ENCODE data around the gene OR1K1. TPM values are rescaled to one million over a fixed set of nuclear protein-coding genes. Genes with fewer than 3 reads are reported as not detected.
"Not testable (repeated sequence)": the region's sequence is repeated elsewhere in the genome, so short reads cannot be mapped to it uniquely, and the experiment has no call there.

Gene OR1K1
- total RNA-seq, 1 experiment from 2014 or later = not detected

DNA sequence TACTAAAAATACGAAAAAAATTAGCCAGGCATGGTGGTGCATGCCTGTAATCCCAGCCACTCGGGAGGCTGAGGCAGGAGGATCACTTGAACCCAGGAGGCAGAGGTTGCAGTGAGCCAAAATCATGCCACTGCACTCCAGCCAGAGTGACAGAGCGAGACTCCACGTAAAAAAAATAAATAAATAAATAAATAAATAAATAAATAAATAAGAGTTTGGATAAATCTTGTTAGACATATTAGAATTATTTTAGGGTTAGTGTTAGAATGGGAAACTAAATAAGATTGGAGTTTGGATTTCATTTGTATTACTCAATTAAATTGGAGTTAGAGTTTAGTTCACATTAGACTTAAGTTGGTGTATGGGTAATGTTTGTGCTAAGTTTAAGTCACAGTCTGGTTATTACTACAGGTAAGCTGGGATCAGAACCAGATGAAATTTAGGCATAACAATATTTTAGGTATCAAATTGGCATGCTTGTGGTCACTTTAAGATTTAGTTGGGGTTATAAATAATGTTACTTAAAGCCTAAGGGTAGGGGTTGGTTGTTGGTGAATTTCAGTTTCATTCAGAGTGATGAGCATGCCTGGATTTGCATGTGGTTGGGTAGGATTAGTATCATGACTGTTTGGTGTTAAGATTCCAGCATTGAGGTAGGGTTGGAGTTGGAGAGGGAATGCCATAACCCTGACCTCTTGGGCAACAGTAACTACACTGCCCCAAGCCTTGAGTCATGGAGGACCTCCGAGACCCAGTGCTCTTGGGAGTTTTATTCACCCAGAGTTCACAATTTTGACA, 7.9 kb upstream of the OR1K1 start:
- Histone ChIP-seq H3K4me1 (replicated peaks) (no peaks in the 10 kb centered on the region), H3K9me3 (replicated peaks) (no peaks in the 10 kb centered on the region), H3K27ac (no peak overlapping the region), H3K36me3 (no peaks in the 10 kb centered on the region), H3K27me3 (replicated peaks) (no peaks in the 10 kb centered on the region), H3K4me3 (no peak overlapping the region)
- DNase-seq (ENCODE audit: low read depth in 1 of 2, low spot score in 2 of 2) = no peak

- Histone ChIP-seq H3K27me3 (replicated peaks) (no peaks in the 10 kb centered on the region), H3K27ac (no peak overlapping the region), H3K4me3 (no peak overlapping the region), H3K9me3 (replicated peaks) (no peaks in the 10 kb centered on the region), H3K36me3 (no peaks in the 10 kb centered on the region), H3K4me1 (replicated peaks) (no peaks in the 10 kb centered on the region)
- DNase-seq (ENCODE audit: low read depth in 1 of 2, low spot score in 2 of 2) = no peak
Measured at GRCh38 chr9:122797316-122798063, 2.4 kb upstream of the OR1K1 start.

- Histone ChIP-seq H3K27ac (no peak overlapping the region), H3K36me3 (no peaks in the 10 kb centered on the region), H3K27me3 (replicated peaks) (no peaks in the 10 kb centered on the region), H3K4me1 (replicated peaks) (no peaks in the 10 kb centered on the region), H3K9me3 (replicated peaks) (no peaks in the 10 kb centered on the region; the same call in 1 of the 2 replicates), H3K4me3 (no peak overlapping the region)
- DNase-seq (ENCODE audit: low read depth in 1 of 2, low spot score in 2 of 2) = no peak
Measured at GRCh38 chr9:122806661-122807060, 6.7 kb downstream of the OR1K1 start.

DNA sequence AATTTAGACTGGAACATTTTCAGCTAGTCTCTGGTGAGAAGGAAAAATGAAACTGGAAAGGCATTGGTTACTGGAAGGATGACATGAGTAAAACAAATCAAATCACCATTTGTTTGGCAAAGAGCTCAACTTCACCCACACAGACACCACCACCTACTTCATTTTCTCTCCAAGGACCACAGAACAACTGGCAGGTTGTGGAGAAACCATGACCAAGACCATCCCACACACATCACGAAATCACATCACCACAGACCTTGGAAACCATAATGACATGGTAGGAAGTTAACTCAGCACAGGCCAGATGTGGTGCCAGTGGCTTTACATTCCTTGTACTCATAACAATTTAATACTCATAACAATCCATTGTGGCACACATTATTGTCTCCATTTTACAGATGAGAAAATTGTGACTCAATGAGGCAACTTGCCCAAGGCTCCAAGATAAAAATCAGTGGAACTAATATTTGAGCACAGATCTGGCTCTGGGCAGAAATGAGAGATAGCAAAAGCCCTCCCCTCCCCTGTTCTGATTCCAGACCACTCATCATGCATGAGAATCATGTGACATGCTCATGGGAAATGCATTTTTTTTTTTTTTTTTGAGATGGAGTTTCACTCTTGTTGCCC, 7.5 kb downstream of the OR1K1 start:
- Histone ChIP-seq H3K4me1 (replicated peaks) (no peaks in the 10 kb centered on the region), H3K4me3 (no peak overlapping the region), H3K27me3 (replicated peaks) (no peaks in the 10 kb centered on the region), H3K36me3 (no peaks in the 10 kb centered on the region), H3K9me3 (replicated peaks) (no peaks in the 10 kb centered on the region; the same call in 1 of the 2 replicates), H3K27ac (no peak overlapping the region)
- no peak for DNase-seq (ENCODE audit: low read depth in 1 of 2, low spot score in 2 of 2)

DNA sequence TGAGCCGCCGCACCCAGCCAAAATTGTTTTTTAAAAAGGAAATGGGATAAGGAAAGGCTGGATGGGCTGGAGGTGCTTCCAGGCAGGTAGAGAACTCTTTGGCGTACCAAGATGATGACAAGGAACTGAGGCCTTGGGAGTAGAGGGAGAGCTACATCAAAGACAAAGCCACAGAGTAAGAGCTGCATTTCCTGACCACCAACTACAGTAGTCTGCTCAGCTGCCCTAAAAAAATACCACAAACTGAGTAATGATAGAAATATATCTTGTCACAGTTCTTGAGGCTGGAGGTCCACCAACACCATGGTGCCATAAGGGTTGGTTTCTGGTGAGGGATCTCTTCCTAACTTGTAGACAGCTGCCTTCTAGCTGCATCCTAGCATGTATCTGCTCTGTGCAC, 8.2 kb downstream of the OR1K1 start:
- no peak overlapping the region for H3K27ac ChIP-seq
- no peak for DNase-seq (ENCODE audit: low read depth in 1 of 2, low spot score in 2 of 2)
- no peaks in the 10 kb centered on the region; the same call in 1 of the 2 replicates for H3K9me3 ChIP-seq (replicated peaks)
- H3K36me3 ChIP-seq = no peaks in the 10 kb centered on the region
- no peaks in the 10 kb centered on the region for H3K27me3 ChIP-seq (replicated peaks)
- no peak overlapping the region for H3K4me3 ChIP-seq
- no peaks in the 10 kb centered on the region for H3K4me1 ChIP-seq (replicated peaks)

- H3K4me3 ChIP-seq; DNase-seq (ENCODE audit: low read depth in 1 of 2, low spot score in 2 of 2); H3K36me3 ChIP-seq; H3K27ac ChIP-seq; H3K27me3 ChIP-seq (replicated peaks); H3K4me1 ChIP-seq (replicated peaks); H3K9me3 ChIP-seq (replicated peaks): not testable (repeated sequence)
Measured at GRCh38 chr9:122809261-122809660, 9.3 kb downstream of the OR1K1 start.

GRCh38 chr9:122810306-122810946, 10.5 kb downstream of the OR1K1 start:
- Histone ChIP-seq H3K27ac (no peak overlapping the region), H3K36me3 (no peaks in the 10 kb centered on the region), H3K27me3 (replicated peaks) (no peaks in the 10 kb centered on the region), H3K9me3 (replicated peaks) (no peaks in the 10 kb centered on the region; the same call in 1 of the 2 replicates), H3K4me3 (no peak overlapping the region), H3K4me1 (replicated peaks) (no peaks in the 10 kb centered on the region)
- DNase-seq (ENCODE audit: low read depth in 1 of 2, low spot score in 2 of 2) = peak in 1 of 2 experiments; percentile 46

DNA sequence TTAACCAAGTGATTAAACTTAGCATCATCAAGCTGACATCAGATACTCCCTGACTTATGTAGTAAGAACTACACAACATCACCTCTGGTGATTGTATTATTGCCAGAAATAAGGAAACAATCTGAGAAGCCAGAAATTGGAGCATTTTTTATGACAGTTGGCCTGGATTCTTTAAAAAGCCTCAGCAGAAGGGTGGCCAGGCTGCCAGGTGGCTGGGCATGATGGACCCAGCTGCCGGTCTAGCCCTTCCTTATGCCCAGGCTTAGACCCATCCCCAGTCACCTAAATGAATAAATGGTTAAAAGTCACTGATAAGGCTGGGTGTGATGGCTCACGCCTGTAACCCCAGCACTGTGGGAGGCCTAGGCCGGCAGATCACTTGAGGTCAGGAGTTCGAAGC, 12.8 kb downstream of the OR1K1 start:
- DNase-seq (ENCODE audit: low read depth in 1 of 2, low spot score in 2 of 2) = no peak
- no peak overlapping the region for H3K4me3 ChIP-seq
- peaks cover 9% of the 10 kb centered on the region for H3K36me3 ChIP-seq
- H3K27me3 ChIP-seq (replicated peaks) = no peaks in the 10 kb centered on the region
- no peaks in the 10 kb centered on the region for H3K4me1 ChIP-seq (replicated peaks)
- no peaks in the 10 kb centered on the region for H3K9me3 ChIP-seq (replicated peaks)
- no peak overlapping the region for H3K27ac ChIP-seq

DNA sequence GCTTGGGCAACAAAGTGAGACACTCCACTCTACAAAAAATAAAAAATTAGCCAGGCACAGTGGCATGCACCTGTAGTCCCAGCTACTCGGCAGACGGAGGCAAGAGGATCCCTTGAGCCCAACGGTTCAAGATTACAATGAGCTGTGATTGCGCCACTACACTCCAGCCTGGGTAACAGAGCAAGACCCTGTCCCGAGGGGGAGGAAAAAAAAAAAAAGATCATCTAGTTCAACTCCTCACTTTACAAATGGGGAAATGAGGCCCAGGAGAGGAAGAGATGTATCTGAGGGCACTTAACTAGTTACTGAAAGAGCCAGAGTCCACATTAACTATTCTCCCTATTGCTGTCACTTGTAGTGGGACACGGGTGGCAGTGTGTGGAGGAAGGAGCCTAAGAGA, 14.6 kb downstream of the OR1K1 start:
- H3K4me1 ChIP-seq (replicated peaks) = peaks cover 7% of the 10 kb centered on the region
- H3K4me3 ChIP-seq = no peak overlapping the region
- no peak for DNase-seq (ENCODE audit: low read depth in 1 of 2, low spot score in 2 of 2)
- no peak overlapping the region for H3K27ac ChIP-seq
- H3K36me3 ChIP-seq = peaks cover 12% of the 10 kb centered on the region
- H3K9me3 ChIP-seq (replicated peaks) = no peaks in the 10 kb centered on the region
- H3K27me3 ChIP-seq (replicated peaks) = no peaks in the 10 kb centered on the region

- H3K27me3 ChIP-seq (replicated peaks) = no peaks in the 10 kb centered on the region
- H3K4me3 ChIP-seq = no peak overlapping the region
- no peaks in the 10 kb centered on the region for H3K9me3 ChIP-seq (replicated peaks)
- H3K27ac ChIP-seq = no peak overlapping the region
- DNase-seq (ENCODE audit: low read depth in 1 of 2, low spot score in 2 of 2) = no peak
- peaks cover 15% of the 10 kb centered on the region for H3K4me1 ChIP-seq (replicated peaks)
- H3K36me3 ChIP-seq = peaks cover 20% of the 10 kb centered on the region
Measured at GRCh38 chr9:122815544-122815943, 15.6 kb downstream of the OR1K1 start.

DNA sequence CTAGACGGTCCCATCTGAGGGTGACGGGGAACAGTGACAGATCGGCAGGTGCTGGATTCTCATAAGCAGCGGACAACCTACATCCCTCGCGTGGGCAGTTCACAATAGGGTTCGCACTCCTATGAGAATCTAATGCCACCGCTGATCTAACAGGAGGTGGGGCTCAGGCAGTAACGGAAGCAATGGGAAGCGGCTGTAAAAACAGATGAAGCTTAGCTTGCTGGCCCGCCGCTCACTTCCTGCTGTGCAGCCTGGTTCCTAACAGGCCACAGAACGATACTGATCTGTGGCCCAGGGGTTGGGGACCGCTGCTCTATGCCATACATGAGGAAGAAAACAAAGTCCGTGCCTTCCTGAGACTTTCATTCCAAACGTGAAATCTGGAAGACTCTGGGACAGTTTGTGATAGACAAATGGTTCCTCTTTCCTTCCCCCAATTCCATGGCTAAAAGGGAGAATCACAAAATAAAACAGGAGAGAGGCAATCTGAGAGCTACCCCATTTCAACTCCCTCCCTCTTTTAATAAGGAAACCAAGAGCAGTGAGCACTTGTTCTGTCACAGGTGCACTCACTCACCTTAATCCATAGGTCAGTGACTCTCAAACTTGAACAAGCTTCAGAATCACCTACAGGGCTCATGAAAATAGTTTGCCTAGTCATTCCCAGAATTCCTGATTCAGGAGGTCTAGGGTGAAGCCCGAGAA, 16.4 kb downstream of the OR1K1 start:
- H3K4me3 ChIP-seq = no peak overlapping the region

DNA sequence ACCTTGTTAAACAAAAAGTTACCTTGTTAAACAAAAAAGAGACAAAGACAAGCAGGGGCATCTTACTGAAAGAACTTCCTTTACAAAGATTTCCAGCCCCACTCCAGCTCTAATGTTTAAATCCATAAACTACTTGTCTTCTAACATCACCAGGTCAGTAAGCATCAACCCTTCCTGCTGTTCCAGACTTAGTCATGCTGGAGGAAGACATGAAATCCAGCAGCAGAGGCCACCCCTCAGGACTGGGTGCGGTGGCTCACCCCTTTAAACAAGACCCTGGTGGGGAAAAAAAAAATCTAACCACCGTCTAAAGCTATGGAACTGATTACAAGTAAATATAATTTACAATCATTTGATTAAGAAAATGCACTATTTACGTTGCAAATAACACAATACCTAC, 19.4 kb downstream of the OR1K1 start:
- peak overlapping the region; percentile 43; the same call in 1 of the 2 replicates for H3K27ac ChIP-seq
- no peaks in the 10 kb centered on the region for H3K27me3 ChIP-seq (replicated peaks)
- peaks cover 40% of the 10 kb centered on the region for H3K36me3 ChIP-seq
- H3K4me3 ChIP-seq = no peak overlapping the region
- DNase-seq (ENCODE audit: low read depth in 1 of 2, low spot score in 2 of 2) = no peak
- peaks cover 15% of the 10 kb centered on the region for H3K4me1 ChIP-seq (replicated peaks)
- H3K9me3 ChIP-seq (replicated peaks) = no peaks in the 10 kb centered on the region

More for the DNA sequence above, 16.4 kb downstream of the OR1K1 start:
- Histone ChIP-seq H3K9me3 (replicated peaks) (no peaks in the 10 kb centered on the region), H3K27ac (no peak overlapping the region), H3K27me3 (replicated peaks) (no peaks in the 10 kb centered on the region), H3K36me3 (peaks cover 21% of the 10 kb centered on the region), H3K4me1 (replicated peaks) (peaks cover 15% of the 10 kb centered on the region)
- DNase-seq (ENCODE audit: low read depth in 1 of 2, low spot score in 2 of 2) = no peak
